ENCODE measurements around the gene FAM180A.

Gene FAM180A

GRCh38 chr7:135790371-135790977, 41.9 kb upstream of the FAM180A start:
- no peak overlapping the region for H3K4me3 ChIP-seq (ENCODE audit: low read depth, low read length)
- TF ChIP-seq CTCF (IDR thresholded peaks at IDR 0.05; ENCODE audit: borderline replicate concordance, insufficient read depth, low read depth, low read length) = no peak

GRCh38 chr7:135789956-135790355, 41.3 kb upstream of the FAM180A start:
- TF ChIP-seq CTCF (IDR thresholded peaks at IDR 0.05; ENCODE audit: borderline replicate concordance, insufficient read depth, low read depth, low read length) = no peak
- no peak overlapping the region for H3K4me3 ChIP-seq (ENCODE audit: low read depth, low read length)

GRCh38 chr7:135789431-135789830, 40.8 kb upstream of the FAM180A start:
- no peak for TF ChIP-seq CTCF (IDR thresholded peaks at IDR 0.05; ENCODE audit: borderline replicate concordance, insufficient read depth, low read depth, low read length)
- H3K4me3 ChIP-seq (ENCODE audit: low read depth, low read length) = no peak overlapping the region

GRCh38 chr7:135786911-135787310, 38.3 kb upstream of the FAM180A start:
- TF ChIP-seq CTCF (IDR thresholded peaks at IDR 0.05; ENCODE audit: borderline replicate concordance, insufficient read depth, low read depth, low read length) = no peak
- H3K4me3 ChIP-seq (ENCODE audit: low read depth, low read length) = no peak overlapping the region

- no peak for TF ChIP-seq CTCF (IDR thresholded peaks at IDR 0.05; ENCODE audit: borderline replicate concordance, insufficient read depth, low read depth, low read length)
- no peak overlapping the region for H3K4me3 ChIP-seq (ENCODE audit: low read depth, low read length)
Observed at GRCh38 chr7:135785065-135785464, 36.5 kb upstream of the FAM180A start.

GRCh38 chr7:135784013-135784412, 35.4 kb upstream of the FAM180A start:
- TF ChIP-seq CTCF (IDR thresholded peaks at IDR 0.05; ENCODE audit: borderline replicate concordance, insufficient read depth, low read depth, low read length) = no peak
- H3K4me3 ChIP-seq (ENCODE audit: low read depth, low read length) = no peak overlapping the region

GRCh38 chr7:135782801-135783200, 34.2 kb upstream of the FAM180A start:
- TF ChIP-seq CTCF (IDR thresholded peaks at IDR 0.05; ENCODE audit: borderline replicate concordance, insufficient read depth, low read depth, low read length) = no peak

More at GRCh38 chr7:135782801-135783200, 34.2 kb upstream of the FAM180A start:
- no peak overlapping the region for H3K4me3 ChIP-seq (ENCODE audit: low read depth, low read length)

Data from GM12875 (cell line).